Measurements from ENCODE around the gene CHD9. TPM values are rescaled to one million over a fixed set of nuclear protein-coding genes. Genes with fewer than 3 reads are reported as not detected.

Gene CHD9
- total and polyA plus RNA-seq, 3 donors from 2014 or later = 10.4 to 67.3 (median 57.5) TPM

DNA sequence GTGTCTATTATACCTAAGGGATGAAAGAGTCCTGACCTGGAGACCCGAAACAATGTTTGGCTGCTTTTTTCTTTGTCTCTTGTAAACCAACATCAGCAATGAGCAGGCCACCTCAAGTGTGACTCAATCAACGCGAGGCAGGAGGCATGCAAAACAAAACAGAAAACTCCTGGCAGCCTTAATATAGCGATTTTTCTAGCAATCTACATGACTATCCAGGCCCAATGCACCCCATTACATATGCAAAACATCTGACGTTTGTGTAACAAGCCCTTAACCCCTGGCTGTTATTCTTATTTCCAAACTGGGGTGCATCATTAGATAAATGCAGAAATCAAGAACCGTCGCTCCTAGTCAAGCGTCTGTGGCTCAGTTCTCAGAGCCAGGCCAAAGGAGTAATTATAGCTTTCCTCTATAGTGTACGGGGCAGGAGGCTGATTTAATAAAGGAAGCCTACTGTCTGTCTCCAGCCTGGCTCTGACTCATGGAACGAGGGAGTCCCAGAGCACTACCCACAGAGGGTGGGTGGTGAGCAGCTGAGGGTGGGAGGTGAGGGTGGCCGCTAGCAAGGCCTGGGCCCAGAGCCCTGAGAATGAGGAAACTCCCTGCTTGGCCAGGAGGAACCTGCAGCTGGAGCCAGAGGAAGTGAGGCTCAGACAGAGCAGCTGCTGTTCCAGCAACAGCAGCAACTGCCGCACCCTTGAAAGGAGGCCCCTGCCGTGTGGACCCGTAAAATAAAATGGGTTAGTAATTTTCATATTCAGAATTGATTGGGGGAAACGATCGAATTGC lies 43.9 kb downstream of the CHD9 start:
- peak overlapping the region; percentile 80 to 87 for H3K27ac ChIP-seq
- DNase-seq = peak; percentile 78
- H3K27me3 ChIP-seq = no peaks in the 10 kb centered on the region
- H3K9me3 ChIP-seq = no peaks in the 10 kb centered on the region
- peak overlapping the region; percentile 39 to 53 for H3K4me3 ChIP-seq
- H3K4me1 ChIP-seq = peaks cover 14% of the 10 kb centered on the region
- H3K36me3 ChIP-seq (ENCODE audit: low read depth, missing control alignments) = no peaks in the 10 kb centered on the region
- TF ChIP-seq POLR2A (IDR thresholded peaks at IDR 0.05) = no peak
- TF ChIP-seq, protein P1, sequence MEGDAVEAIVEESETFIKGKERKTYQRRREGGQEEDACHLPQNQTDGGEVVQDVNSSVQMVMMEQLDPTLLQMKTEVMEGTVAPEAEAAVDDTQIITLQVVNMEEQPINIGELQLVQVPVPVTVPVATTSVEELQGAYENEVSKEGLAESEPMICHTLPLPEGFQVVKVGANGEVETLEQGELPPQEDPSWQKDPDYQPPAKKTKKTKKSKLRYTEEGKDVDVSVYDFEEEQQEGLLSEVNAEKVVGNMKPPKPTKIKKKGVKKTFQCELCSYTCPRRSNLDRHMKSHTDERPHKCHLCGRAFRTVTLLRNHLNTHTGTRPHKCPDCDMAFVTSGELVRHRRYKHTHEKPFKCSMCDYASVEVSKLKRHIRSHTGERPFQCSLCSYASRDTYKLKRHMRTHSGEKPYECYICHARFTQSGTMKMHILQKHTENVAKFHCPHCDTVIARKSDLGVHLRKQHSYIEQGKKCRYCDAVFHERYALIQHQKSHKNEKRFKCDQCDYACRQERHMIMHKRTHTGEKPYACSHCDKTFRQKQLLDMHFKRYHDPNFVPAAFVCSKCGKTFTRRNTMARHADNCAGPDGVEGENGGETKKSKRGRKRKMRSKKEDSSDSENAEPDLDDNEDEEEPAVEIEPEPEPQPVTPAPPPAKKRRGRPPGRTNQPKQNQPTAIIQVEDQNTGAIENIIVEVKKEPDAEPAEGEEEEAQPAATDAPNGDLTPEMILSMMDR (IDR thresholded peaks at IDR 0.05) = no peak
- WGBS, 2 donors = 13 to 15% methylated on average over 16 of the region's 16 CpGs
- intact Hi-C loops (cut with DNase I; ENCODE audit: low total_unique reads) = no loop called here

DNA sequence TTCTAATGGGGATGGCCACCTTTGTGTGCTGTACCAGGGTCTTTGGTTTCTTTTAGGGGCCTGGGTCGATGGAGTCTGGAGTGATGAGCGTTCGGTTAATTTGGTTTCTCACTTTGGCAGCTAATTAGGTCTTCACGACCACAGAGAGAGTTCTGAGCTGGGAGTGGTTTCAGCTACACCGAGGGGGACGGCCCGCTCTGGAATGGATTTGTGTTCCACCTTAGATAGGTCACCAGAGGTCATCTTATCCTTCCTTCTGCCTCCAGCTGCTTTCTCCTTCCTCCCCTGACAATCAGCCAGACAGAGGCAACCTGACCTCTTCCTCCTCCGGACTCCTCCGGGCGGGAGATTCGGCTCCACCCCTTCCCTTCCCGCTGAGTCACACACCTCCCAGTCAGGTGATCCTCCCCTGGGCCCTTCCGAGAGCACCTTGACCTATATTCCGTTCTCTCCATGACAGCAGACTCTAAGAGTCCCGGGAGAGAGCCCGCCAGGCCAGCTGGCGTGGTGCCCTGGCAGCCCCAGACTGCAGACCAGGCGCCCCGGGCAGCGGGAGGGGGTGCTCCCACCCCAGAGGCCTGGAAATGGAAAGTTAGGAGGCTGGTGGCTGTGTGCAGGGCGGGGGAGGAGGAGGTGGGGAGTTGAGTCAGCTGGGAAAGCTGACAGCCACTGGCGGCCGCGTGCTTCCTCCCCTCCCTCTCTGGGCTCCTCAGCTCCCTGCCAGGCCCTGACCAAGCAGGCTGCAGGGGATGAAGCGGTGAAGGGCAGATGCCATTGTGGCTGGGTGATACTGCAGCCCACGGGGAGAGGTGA lies 44.7 kb downstream of the CHD9 start:
- intact Hi-C loops (cut with DNase I; ENCODE audit: low total_unique reads) = no loop called here
- Histone ChIP-seq H3K27me3 (no peaks in the 10 kb centered on the region), H3K36me3 (ENCODE audit: low read depth, missing control alignments) (no peaks in the 10 kb centered on the region), H3K4me3 (peak overlapping the region; percentile 39 to 53), H3K27ac (peak overlapping the region; percentile 80 to 87), H3K9me3 (no peaks in the 10 kb centered on the region), H3K4me1 (peaks cover 14% of the 10 kb centered on the region)
- peak; percentile 91 for DNase-seq
- TF ChIP-seq POLR2A (IDR thresholded peaks at IDR 0.05) = no peak
- TF ChIP-seq, protein P1 (IDR thresholded peaks at IDR 0.05) = no peak
- 0 to 1% methylated on average over 19 to 26 of the region's 26 CpGs for WGBS, 2 donors

DNA sequence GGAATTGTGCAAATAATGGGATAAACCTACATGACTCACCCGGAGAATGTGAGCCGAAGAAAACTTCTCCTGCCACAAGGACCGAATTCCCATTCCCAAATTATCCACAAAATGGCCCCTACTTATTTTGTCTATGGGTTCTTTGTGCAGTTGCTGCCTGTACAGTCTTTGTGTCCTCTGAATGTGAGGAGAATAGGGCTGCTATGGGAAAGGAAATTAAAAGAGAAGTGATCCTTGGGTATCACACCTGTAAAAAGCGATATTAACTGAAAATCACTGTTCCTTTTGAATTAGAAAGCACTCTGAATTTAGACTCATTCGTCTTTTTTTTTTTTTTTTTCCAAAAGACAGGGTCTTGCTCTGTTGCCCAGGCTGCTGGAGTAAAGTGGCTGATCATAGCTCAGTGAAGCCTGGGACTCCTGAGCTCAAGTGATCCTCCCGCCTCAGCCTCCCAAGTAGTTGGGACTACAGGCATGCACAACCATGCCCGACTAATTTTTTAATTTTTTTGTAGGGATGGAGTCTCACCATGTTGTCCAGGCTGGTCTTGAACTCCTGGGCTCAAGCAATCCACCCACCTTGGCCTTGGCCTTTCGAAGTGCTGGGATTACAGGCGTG lies 45.4 kb downstream of the CHD9 start:
- 49 to 50% methylated on average over 9 of the region's 9 CpGs for WGBS, 2 donors
- H3K4me1 ChIP-seq = peaks cover 14% of the 10 kb centered on the region

DNA sequence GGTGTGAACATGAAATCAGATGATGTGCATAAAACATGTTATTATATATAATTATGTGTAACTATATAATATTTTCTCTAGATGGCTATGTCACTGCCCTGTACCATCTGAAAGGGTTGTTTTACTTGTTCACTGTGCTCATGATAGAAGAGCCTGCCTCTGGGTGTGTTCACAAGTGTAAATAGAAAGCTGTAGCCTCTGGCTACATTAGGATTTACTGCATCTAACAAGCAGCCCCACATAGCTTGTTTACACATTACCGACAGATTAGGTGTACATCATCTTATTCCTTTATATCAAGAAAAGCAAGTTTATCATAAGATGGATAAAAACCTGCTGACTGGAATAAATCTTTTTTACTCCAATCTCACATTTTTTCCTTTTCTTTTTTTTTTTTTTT lies 46.1 kb downstream of the CHD9 start:
- Histone ChIP-seq H3K4me1 (peaks cover 14% of the 10 kb centered on the region), H3K9me3 (no peaks in the 10 kb centered on the region), H3K27ac (peak overlapping the region in 1 of 2 donors; percentile 87), H3K27me3 (no peaks in the 10 kb centered on the region), H3K4me3 (no peak overlapping the region), H3K36me3 (ENCODE audit: low read depth, missing control alignments) (no peaks in the 10 kb centered on the region)
- TF ChIP-seq, protein P1 (IDR thresholded peaks at IDR 0.05) = no peak
- no peak for TF ChIP-seq POLR2A (IDR thresholded peaks at IDR 0.05)
- DNase-seq = no peak
- intact Hi-C loops (cut with DNase I; ENCODE audit: low total_unique reads) = no loop called here
- 85 to 94% methylated on average over 1 of the region's 1 CpG for WGBS, 2 donors

More for the DNA sequence above, 45.4 kb downstream of the CHD9 start:
- TF ChIP-seq, protein P1 (IDR thresholded peaks at IDR 0.05) = no peak
- TF ChIP-seq POLR2A (IDR thresholded peaks at IDR 0.05) = no peak
- intact Hi-C loops (cut with DNase I; ENCODE audit: low total_unique reads) = no loop called here
- no peak for DNase-seq
- H3K4me3 ChIP-seq = peak overlapping the region; percentile 39 to 53
- H3K27ac ChIP-seq = peak overlapping the region; percentile 80 to 87
- no peaks in the 10 kb centered on the region for H3K27me3 ChIP-seq
- no peaks in the 10 kb centered on the region for H3K36me3 ChIP-seq (ENCODE audit: low read depth, missing control alignments)
- H3K9me3 ChIP-seq = no peaks in the 10 kb centered on the region
